Nephron (organoid): ENCODE data around the gene ADSL.

Experiments used
- H3K27ac Mint-ChIP-seq, 3 experiments: 2 replicates each; pipeline ENCODE4 v1.8.0; 2020; ENCODE audit warnings: mixed read lengths in 3 of 3, mild to moderate bottlenecking in 2 of 3, moderate library complexity in 1 of 3
- H3K27me3 Mint-ChIP-seq: 2 replicates; pipeline ENCODE4 v1.8.0; 2021; ENCODE audit warnings: low read depth, mild to moderate bottlenecking, moderate library complexity, mixed read lengths
- H3K36me3 Mint-ChIP-seq: 2 replicates; pipeline ENCODE4 v1.8.0; 2020; ENCODE audit warnings: low read depth, mixed read lengths
- H3K4me1 Mint-ChIP-seq: 2 replicates; pipeline ENCODE4 v1.8.0; 2020; ENCODE audit warnings: mixed read lengths
- H3K4me3 Mint-ChIP-seq, 3 experiments: 2 replicates each; pipeline ENCODE4 v1.8.0; 2020; ENCODE audit warnings: mild to moderate bottlenecking in 3 of 3, mixed read lengths in 3 of 3, moderate library complexity in 2 of 3
- H3K9me3 Mint-ChIP-seq: 2 replicates; pipeline ENCODE4 v1.8.0; 2020; ENCODE audit warnings: mixed read lengths
- TF ChIP-seq, protein P1 (sequence below), 3 experiments: fragments of 200-600 bp; sonication (generic); IDR thresholded peaks; one replicate each; pipeline ENCODE4 v1.5.0; 2021; ENCODE audit warnings: antibody characterized with exemption in 3 of 3; ENCODE audit not compliant: unreplicated experiment in 3 of 3

ADSL gene

DNA sequence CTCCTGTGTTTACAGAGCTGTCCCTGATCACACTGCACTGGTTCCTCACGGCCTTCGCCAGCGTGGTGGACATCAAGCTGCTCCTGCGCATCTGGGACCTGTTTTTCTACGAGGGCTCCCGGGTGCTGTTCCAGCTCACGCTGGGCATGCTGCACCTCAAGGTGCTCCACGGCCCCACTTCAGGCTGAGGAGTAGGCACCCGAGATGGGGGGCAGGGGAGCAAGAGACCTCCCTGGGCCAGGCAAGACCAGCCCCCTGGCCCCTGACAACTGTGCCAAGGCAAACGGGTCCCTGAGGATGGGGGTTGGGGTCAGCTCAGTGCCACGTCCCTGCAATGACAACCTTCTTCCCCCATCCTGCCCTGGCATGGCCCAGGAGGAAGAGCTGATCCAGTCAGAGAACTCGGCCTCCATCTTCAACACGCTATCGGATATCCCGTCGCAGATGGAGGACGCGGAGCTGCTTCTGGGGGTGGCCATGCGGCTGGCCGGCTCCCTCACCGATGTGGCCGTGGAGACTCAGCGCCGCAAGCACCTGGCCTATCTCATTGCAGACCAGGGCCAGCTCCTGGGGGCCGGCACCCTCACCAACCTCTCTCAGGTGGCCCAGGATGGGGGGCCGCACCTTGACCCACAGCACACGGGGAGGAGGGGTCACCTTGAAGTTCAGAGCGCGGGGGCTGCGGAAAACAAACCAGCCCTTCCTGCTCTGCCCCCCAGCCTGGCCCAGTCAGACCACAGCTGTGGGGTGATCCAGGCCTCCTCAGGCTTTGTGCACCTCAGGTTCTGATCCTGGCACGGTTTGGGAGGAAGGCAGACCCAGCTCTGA, 60.0 kb downstream of the ADSL start:
- H3K36me3 Mint-ChIP-seq, result peaks cover 33% of the 10 kb centered on the region

DNA sequence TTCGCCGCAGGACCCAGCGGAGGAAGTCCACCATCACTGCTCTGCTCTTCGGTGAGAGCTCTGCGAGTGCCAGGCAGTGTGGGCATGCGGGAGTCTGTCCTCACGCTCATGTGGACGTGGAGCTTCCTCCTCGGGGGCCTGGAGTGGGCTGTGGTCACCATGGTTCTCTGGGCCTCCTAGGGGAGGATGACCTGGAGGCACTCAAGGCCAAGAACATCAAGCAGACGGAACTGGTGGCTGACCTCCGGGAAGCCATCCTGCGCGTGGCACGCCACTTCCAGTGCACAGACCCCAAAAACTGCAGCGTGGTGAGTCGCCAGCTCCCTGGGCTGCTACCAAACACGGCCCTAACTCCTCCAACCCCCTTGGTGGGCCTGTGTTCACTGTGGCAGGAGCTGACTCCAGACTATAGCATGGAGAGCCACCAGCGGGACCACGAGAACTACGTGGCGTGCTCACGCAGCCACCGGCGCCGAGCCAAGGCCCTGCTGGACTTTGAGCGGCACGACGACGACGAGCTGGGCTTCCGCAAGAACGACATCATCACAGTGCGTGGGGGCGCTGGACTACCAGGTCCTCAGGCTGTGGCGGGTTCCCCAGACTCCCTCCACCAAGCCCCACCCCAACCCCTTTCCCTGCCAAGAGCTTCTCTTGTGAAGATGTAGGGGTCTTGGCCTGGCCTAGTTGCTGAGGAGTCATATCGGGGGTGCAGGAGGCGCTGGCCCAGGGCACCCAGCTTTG, 60.9 kb downstream of the ADSL start:
- Mint-ChIP-seq H3K4me1 (peaks cover 12% of the 10 kb centered on the region), H3K27me3 (peaks cover 3% of the 10 kb centered on the region), H3K27ac (no peak overlapping the region), H3K9me3 (no peaks in the 10 kb centered on the region), H3K4me3 (no peak overlapping the region), H3K36me3 (peaks cover 34% of the 10 kb centered on the region)
- TF ChIP-seq, protein P1, sequence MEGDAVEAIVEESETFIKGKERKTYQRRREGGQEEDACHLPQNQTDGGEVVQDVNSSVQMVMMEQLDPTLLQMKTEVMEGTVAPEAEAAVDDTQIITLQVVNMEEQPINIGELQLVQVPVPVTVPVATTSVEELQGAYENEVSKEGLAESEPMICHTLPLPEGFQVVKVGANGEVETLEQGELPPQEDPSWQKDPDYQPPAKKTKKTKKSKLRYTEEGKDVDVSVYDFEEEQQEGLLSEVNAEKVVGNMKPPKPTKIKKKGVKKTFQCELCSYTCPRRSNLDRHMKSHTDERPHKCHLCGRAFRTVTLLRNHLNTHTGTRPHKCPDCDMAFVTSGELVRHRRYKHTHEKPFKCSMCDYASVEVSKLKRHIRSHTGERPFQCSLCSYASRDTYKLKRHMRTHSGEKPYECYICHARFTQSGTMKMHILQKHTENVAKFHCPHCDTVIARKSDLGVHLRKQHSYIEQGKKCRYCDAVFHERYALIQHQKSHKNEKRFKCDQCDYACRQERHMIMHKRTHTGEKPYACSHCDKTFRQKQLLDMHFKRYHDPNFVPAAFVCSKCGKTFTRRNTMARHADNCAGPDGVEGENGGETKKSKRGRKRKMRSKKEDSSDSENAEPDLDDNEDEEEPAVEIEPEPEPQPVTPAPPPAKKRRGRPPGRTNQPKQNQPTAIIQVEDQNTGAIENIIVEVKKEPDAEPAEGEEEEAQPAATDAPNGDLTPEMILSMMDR (IDR thresholded peaks at IDR 0.05; ENCODE audit: unreplicated experiment in 3 of 3), result no peak

More for the DNA sequence above, 60.0 kb downstream of the ADSL start:
- Mint-ChIP-seq H3K4me1 (peaks cover 12% of the 10 kb centered on the region), H3K9me3 (no peaks in the 10 kb centered on the region), H3K4me3 (no peak overlapping the region), H3K27ac (no peak overlapping the region), H3K27me3 (peaks cover 3% of the 10 kb centered on the region)
- TF ChIP-seq, protein P1 (IDR thresholded peaks at IDR 0.05; ENCODE audit: unreplicated experiment in 3 of 3), result no peak

DNA sequence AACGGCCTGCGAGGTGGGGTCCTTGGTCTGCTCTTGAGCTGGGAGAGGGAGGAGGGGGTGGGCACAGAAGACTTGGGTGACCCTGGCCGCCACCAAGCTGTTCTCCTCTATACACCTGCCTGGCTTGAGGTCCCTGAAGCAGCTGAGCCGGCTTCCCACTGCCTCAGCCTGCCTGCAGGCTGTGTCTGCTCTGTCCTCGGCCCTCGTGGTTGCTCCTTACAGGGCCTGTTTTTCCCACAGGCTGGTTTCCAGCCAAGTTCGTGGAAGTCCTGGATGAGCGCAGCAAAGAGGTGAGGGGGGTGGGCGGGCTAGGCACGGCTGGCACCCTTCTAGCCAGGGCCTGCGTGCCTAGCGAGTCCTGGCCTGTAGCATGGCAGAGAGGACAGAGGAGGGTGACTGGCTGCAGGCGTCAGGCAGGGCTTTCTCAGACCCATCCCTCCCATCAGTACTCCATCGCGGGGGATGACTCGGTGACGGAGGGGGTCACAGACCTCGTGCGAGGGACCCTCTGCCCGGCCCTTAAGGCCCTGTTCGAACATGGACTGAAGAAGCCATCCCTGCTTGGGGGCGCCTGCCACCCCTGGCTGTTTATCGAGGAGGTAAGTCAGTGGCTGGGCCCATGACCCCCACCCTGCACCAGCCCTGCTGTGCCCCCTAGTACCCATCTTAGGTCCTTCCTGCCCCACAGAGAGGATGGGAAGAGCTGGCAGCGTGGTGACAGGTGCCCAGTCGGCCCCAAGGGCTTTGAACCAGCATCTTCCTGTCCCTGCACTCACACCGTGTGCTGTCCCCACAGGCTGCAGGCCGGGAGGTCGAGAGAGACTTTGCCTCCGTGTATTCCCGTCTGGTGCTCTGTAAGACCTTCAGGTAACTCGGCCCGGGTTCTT, 61.8 kb downstream of the ADSL start:
- Mint-ChIP-seq H3K27ac (no peak overlapping the region), H3K27me3 (peaks cover 3% of the 10 kb centered on the region), H3K9me3 (no peaks in the 10 kb centered on the region), H3K4me1 (peaks cover 14% of the 10 kb centered on the region), H3K36me3 (peaks cover 33% of the 10 kb centered on the region), H3K4me3 (no peak overlapping the region)
- TF ChIP-seq, protein P1 (IDR thresholded peaks at IDR 0.05; ENCODE audit: unreplicated experiment in 3 of 3), result no peak

DNA sequence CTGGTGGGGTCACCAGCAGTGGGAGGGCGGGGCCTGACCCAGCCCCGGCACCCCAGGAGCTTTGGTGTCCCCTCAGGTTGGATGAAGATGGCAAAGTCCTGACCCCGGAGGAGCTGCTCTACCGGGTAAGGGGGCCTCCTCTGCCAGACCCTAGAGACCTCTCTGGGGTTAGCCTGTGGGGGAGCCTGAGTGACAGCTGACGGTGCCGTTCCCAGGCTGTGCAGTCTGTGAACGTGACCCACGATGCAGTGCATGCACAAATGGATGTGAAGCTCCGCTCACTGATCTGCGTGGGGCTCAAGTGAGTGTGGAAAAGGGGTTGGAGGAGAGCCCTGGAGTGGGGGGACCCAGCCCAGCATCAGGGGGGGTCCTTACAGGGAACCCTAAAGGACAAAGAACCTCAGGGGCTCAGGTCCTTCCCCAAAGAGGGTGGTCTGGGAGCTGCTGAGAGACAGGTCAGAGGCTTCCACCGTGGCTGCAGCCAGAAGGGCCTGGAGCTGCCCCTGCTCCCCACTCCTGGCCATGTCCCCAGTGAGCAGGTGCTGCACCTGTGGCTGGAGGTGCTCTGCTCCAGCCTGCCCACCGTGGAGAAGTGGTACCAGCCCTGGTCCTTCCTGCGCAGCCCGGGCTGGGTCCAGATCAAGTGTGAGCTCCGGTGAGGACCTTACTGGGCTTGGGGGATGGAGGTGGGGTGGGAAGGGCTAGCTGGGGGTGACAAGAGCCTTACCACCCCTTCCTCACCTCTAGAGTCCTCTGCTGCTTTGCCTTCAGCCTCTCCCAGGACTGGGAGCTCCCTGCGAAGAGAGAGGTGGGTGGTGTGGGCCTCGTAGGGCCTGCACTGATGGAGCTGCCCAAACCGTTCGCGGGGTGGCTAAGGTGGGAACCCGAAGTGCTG, 62.7 kb downstream of the ADSL start:
- Mint-ChIP-seq H3K4me1 (peaks cover 8% of the 10 kb centered on the region), H3K4me3 (no peak overlapping the region), H3K9me3 (no peaks in the 10 kb centered on the region), H3K36me3 (peaks cover 27% of the 10 kb centered on the region), H3K27me3 (no peaks in the 10 kb centered on the region), H3K27ac (no peak overlapping the region)
- TF ChIP-seq, protein P1 (IDR thresholded peaks at IDR 0.05; ENCODE audit: unreplicated experiment in 3 of 3), result no peak

DNA sequence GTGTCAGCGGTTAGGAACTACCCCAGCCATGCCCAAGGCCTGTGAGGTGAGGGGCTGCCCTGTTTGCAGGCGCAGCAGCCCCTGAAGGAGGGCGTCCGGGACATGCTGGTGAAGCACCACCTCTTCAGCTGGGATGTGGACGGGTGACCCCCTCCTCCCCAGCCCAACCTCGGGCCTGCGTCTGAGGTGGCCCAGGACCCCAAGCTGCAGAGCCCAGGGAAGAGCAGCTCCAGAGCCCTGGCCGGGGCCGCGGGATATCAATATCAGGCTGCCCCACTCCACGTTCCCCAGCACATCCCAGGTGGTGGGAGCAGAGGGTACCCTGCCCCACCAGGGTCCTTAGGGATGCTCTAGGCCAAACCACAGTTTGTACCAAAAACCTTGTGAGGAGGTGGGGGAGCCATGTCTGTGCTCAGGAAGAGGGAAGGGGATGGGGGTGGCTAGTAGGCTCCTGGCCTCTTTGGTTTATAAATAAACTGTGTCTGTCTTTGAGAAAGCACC, 63.4 kb downstream of the ADSL start:
- peaks cover 26% of the 10 kb centered on the region for H3K36me3 Mint-ChIP-seq
- H3K9me3 Mint-ChIP-seq, result no peaks in the 10 kb centered on the region
- peaks cover 14% of the 10 kb centered on the region for H3K4me1 Mint-ChIP-seq
- no peak overlapping the region for H3K27ac Mint-ChIP-seq
- H3K27me3 Mint-ChIP-seq, result no peaks in the 10 kb centered on the region
- TF ChIP-seq, protein P1 (IDR thresholded peaks at IDR 0.05; ENCODE audit: unreplicated experiment in 3 of 3), result no peak
- H3K4me3 Mint-ChIP-seq, result no peak overlapping the region
